Measurements from ENCODE around the gene COPB1. TPM values are rescaled to one million over a fixed set of nuclear protein-coding genes. Genes with fewer than 3 reads are reported as not detected.

Gene COPB1
- total RNA-seq, 4 donors from 2014 or later, result 62.8 to 66.0 (median 64.8) TPM

GRCh38 chr11:14520747-14521151 is 21.1 kb upstream of the COPB1 start:
- 7% methylated on average over 11 of the region's 11 CpGs for WGBS
- no peaks in the 10 kb centered on the region for H3K9me3 ChIP-seq
- peak overlapping the region; percentile 78 for H3K4me3 ChIP-seq
- H3K36me3 ChIP-seq, result peaks cover 24% of the 10 kb centered on the region
- TF ChIP-seq EP300 (IDR thresholded peaks at IDR 0.05), result no peak
- no peak for TF ChIP-seq POLR2AphosphoS5 (IDR thresholded peaks at IDR 0.05)
- no peak for TF ChIP-seq CTCF (IDR thresholded peaks at IDR 0.05)
- TF ChIP-seq POLR2A (IDR thresholded peaks at IDR 0.05), result no peak
- H3K4me1 ChIP-seq, result peaks cover 19% of the 10 kb centered on the region
- peak overlapping the region; percentile 89 for H3K27ac ChIP-seq
- H3K27me3 ChIP-seq, result no peaks in the 10 kb centered on the region
- DNase-seq (ENCODE audit: low spot score in 2 of 2), result no peak

GRCh38 chr11:14519917-14520746 is 20.5 kb upstream of the COPB1 start, which contains the start of gene PSMA1:
Gene PSMA1 (minus strand): TSS chr11:14520386. CDS start chr11:14520299, 87 bp downstream.
- TF ChIP-seq POLR2A (IDR thresholded peaks at IDR 0.05), result peak in 1 of 2 donors; percentile 62
- TF ChIP-seq EP300 (IDR thresholded peaks at IDR 0.05), result no peak
- TF ChIP-seq CTCF (IDR thresholded peaks at IDR 0.05), result peak; percentile 32 to 49
- peak in 2 of 3 donors; percentile 34 to 60 for TF ChIP-seq POLR2AphosphoS5 (IDR thresholded peaks at IDR 0.05)
- no peaks in the 10 kb centered on the region for H3K9me3 ChIP-seq
- peak within 1 kb of the TSS; percentile 89 for H3K27ac ChIP-seq
- peaks cover 30% of the 10 kb centered on the region for H3K36me3 ChIP-seq
- peak within 1 kb of the TSS; percentile 78 for H3K4me3 ChIP-seq
- WGBS, result 0% methylated on average over 36 of the region's 56 CpGs
- peak; percentile 97 to 98 for DNase-seq (ENCODE audit: low spot score in 2 of 2)
- H3K27me3 ChIP-seq, result no peaks in the 10 kb centered on the region
- peaks cover 19% of the 10 kb centered on the region for H3K4me1 ChIP-seq

GRCh38 chr11:14519597-14519916 is 19.9 kb upstream of the COPB1 start:
- TF ChIP-seq EP300 (IDR thresholded peaks at IDR 0.05) (no peak), POLR2AphosphoS5 (IDR thresholded peaks at IDR 0.05) (no peak)
- DNase-seq (ENCODE audit: low spot score in 2 of 2), result no peak
- under 1% methylated on average over 10 of the region's 10 CpGs for WGBS

GRCh38 chr11:14518820-14519219 is 19.2 kb upstream of the COPB1 start:
- H3K27ac ChIP-seq, result no peak overlapping the region
- 62% methylated on average over 3 of the region's 3 CpGs for WGBS

More at GRCh38 chr11:14519597-14519916, 19.9 kb upstream of the COPB1 start:
- H3K36me3 ChIP-seq, result peaks cover 31% of the 10 kb centered on the region
- H3K27ac ChIP-seq, result peak overlapping the region; percentile 89
- peaks cover 19% of the 10 kb centered on the region for H3K4me1 ChIP-seq
- no peaks in the 10 kb centered on the region for H3K27me3 ChIP-seq
- peak overlapping the region; percentile 78 for H3K4me3 ChIP-seq
- no peaks in the 10 kb centered on the region for H3K9me3 ChIP-seq

GRCh38 chr11:14513800-14514199 is 14.2 kb upstream of the COPB1 start:
- Histone ChIP-seq H3K27me3 (no peaks in the 10 kb centered on the region), H3K27ac (no peak overlapping the region), H3K4me1 (peaks cover 8% of the 10 kb centered on the region), H3K9me3 (no peaks in the 10 kb centered on the region), H3K36me3 (peaks cover 88% of the 10 kb centered on the region), H3K4me3 (no peak overlapping the region)
- DNase-seq (ENCODE audit: low spot score in 2 of 2), result no peak
- TF ChIP-seq POLR2A (IDR thresholded peaks at IDR 0.05) (no peak), CTCF (IDR thresholded peaks at IDR 0.05) (no peak), EP300 (IDR thresholded peaks at IDR 0.05) (no peak), POLR2AphosphoS5 (IDR thresholded peaks at IDR 0.05) (no peak)
- WGBS, result 94% methylated on average over 4 of the region's 4 CpGs

More at GRCh38 chr11:14518820-14519219, 19.2 kb upstream of the COPB1 start:
- H3K4me3 ChIP-seq, result peak overlapping the region; percentile 78
- TF ChIP-seq POLR2AphosphoS5 (IDR thresholded peaks at IDR 0.05) (no peak), CTCF (IDR thresholded peaks at IDR 0.05) (no peak), POLR2A (IDR thresholded peaks at IDR 0.05) (no peak), EP300 (IDR thresholded peaks at IDR 0.05) (no peak)
- DNase-seq (ENCODE audit: low spot score in 2 of 2), result no peak
- H3K36me3 ChIP-seq, result peaks cover 37% of the 10 kb centered on the region
- H3K27me3 ChIP-seq, result no peaks in the 10 kb centered on the region
- H3K4me1 ChIP-seq, result peaks cover 19% of the 10 kb centered on the region
- H3K9me3 ChIP-seq, result no peaks in the 10 kb centered on the region
